Posterior vena cava (tissue), 2 donors: ENCODE data around the gene KCNJ15. TPM values are rescaled to one million over a fixed set of nuclear protein-coding genes. Genes with fewer than 3 reads are reported as not detected.
"Not testable (repeated sequence)": the region's sequence is repeated elsewhere in the genome, so short reads cannot be mapped to it uniquely, and the experiment has no call there.

Experiments used
- DNase-seq: peaks from one replicate; pipeline ENCODE4 v3.0.0-alpha.2; 2020; ENCODE audit warnings: low spot score
- intact Hi-C, 2 donors: fragments of 100-400 bp; cut with DNase I; formaldehyde crosslinking; loops; one replicate each; pipeline versions ENCODE4 v1.14.1 to v1.14.2; 2022 to 2023
- long read RNA-seq, 2 donors: library from polyadenylated mRNA; unstranded; transcript quantifications; one replicate each; pipeline ENCODE4 v2.0.0, GENCODE V29; 2020 to 2021
- total RNA-seq, 2 donors: library from RNA; stranded (reverse); fragmentation: NEBNext Ultra II Directional; extraction: Animal tissue kit (Norgen Biotek cat#: 25700); gene quantifications; one replicate each; pipeline ENCODE4 v1.2.1, GENCODE V29; 2021
- donor health status: DM: yes; HTN: yes; CAD: no.
- donor health status: DM: yes; HTN: yes; CAD: no.

The KCNJ15 gene
- 1 to 10 TPM; 2.3 to 3.4 TPM for total RNA-seq
- long read RNA-seq, donor 1: 0 reads
- long read RNA-seq, donor 2: 0 reads

- DNase-seq: no peak
- intact Hi-C loops: no loop called here
Measured at GRCh38 chr21:38256599-38257302, at the start of gene KCNJ15. KCNJ15 (plus strand) TSS chr21:38256991; CDS start chr21:38299262, 42,271 bp downstream.

DNA sequence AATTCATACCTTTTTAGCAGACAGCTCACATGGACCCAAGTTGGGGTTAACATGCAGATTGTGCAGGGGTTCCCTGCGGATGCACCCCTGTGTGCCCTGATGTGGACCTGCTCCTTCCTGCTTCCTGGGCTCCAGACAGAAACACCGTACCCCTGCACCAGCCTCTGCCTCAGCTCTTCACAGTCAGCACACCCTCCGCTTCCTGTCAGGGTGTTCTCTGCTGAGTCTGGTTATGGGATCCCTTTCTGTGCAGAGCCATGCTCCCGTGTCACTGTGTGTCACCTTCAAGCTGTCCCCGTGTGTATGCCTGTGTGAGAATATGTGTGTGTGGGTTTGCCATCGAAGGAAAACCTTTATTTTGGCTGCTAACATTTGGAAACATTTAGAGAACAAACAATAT lies 48.7 kb upstream of the KCNJ15 start:
- no peak for DNase-seq
- intact Hi-C loops: no loop called here

- DNase-seq: no peak
- intact Hi-C loops: no loop called here
Measured at GRCh38 chr21:38211321-38211720, 45.5 kb upstream of the KCNJ15 start.

- intact Hi-C loops: no loop called here
- DNase-seq: no peak
Measured at GRCh38 chr21:38212706-38213105, 44.1 kb upstream of the KCNJ15 start.

GRCh38 chr21:38219049-38219628 lies 37.7 kb upstream of the KCNJ15 start:
- no peak for DNase-seq
- intact Hi-C loops: loop anchor here (5.0 kb wide), 2 partner anchors 133 to 138 kb away; no protein-coding TSS in a partner anchor

DNA sequence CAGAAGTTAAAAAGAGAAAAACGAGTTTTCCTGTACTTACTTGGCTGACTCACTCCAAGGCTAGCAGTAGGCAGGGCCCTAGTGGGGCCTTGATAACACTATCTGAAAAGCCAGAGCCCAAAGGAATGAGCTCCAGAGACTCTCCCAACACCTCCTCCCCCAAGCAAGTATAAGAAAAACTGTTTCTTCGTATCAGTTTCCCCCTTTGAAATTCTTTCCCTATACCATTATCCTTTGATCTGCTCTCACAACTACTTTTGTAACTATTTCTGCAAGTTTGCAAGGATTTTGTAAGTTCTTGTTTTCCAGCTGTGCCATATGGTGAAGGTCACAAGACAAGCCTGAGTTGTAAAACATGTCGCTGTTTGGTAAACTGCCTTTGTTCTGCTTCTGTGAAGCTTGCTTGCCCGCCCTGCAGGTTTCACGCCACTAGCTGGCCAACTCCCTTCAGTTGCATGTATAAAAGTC lies 36.5 kb upstream of the KCNJ15 start:
- no peak for DNase-seq
- intact Hi-C loops: no loop called here

DNA sequence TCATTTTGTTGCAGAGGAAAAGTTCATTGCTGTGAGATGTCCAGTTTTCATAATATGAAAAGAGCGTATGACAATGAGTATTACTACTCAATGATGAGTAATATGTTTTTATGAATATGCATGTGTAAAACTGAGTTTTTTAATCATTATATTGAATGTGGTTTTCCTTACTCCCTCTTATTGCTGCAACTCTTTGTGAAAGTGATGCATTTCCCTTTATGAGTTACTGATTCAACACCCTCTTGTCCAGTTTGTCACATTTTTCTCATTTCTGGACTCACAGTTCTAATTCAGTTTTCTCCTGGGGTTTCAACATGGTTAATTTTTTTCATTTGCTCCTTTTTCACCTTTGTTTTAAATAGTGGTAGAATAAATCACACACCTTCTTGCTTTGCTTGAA lies 35.2 kb upstream of the KCNJ15 start:
- DNase-seq: no peak
- intact Hi-C loops: no loop called here

- intact Hi-C loops: no loop called here
Measured at GRCh38 chr21:38223893-38224540, 32.8 kb upstream of the KCNJ15 start.

DNA sequence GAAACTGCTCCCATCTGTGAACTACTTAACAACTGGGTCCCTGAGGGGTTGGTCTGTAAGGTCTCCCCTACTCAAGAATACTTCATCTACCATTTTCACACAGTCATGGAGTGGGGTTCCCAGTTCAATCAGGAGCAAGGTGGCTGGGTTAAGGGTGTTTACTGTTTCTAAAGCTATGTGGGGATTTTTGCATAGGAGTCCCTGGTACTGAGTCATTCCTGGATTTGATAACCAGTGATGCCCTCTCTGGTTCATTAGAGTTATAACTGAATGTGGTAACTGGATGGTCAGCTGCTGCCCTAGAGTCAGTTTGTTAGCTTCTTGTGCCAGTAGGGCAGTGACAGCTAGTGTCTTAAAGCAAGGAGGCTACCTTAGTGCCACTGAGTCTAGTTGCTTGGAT lies 29.4 kb upstream of the KCNJ15 start:
- no peak for DNase-seq
- intact Hi-C loops: no loop called here

More at GRCh38 chr21:38223893-38224540, 32.8 kb upstream of the KCNJ15 start:
- DNase-seq: no peak

DNA sequence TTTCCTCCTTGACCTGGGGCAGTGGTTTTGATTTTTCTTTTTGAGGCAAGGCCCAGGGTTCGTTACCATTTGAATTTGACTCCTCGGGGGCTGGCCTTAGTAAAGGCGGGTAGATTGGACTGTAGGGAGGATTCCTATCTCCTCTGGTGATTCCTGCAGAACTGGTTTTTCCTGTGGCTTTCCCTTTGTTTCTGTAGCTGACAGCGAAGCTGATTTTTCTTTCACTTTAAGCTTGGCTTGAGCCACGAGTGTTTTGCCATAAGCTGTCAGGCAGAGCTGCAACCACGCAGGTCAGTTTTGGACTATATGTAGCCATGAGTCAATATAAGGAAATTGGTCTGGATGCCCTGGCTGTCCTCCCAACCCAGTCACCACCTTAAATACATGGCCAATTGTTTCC lies 28.7 kb upstream of the KCNJ15 start:
- DNase-seq: no peak
- intact Hi-C loops: no loop called here

GRCh38 chr21:38228537-38228936 lies 28.3 kb upstream of the KCNJ15 start:
- DNase-seq: no peak
- intact Hi-C loops: no loop called here

- intact Hi-C loops: no loop called here
- DNase-seq: no peak
Measured at GRCh38 chr21:38229260-38229877, 27.4 kb upstream of the KCNJ15 start.

GRCh38 chr21:38234395-38235142 lies 22.2 kb upstream of the KCNJ15 start:
- intact Hi-C loops: no loop called here
- DNase-seq: no peak

GRCh38 chr21:38235251-38235650 lies 21.5 kb upstream of the KCNJ15 start:
- intact Hi-C loops: not testable (repeated sequence)

DNA sequence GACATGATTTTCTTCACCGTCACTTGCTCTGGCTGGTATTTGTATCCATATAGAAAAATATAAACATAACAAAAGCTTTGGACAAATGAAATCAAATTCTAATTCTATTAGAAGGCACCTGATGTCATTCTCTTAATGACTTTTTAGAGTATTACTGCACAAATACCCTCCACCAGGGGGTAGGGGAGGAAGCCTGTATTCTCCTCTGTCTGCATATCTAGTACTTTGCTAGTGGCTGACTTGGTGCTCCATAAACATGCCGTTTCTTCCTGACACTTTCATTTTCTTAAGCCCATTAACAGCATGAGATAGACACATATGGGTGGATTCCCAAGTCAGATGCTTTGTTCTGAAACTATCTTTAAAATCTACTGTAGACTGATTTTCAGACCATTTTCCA lies 20.6 kb upstream of the KCNJ15 start:
- intact Hi-C loops: no loop called here
- no peak for DNase-seq

More at GRCh38 chr21:38235251-38235650, 21.5 kb upstream of the KCNJ15 start:
- DNase-seq: not testable (repeated sequence)

DNA sequence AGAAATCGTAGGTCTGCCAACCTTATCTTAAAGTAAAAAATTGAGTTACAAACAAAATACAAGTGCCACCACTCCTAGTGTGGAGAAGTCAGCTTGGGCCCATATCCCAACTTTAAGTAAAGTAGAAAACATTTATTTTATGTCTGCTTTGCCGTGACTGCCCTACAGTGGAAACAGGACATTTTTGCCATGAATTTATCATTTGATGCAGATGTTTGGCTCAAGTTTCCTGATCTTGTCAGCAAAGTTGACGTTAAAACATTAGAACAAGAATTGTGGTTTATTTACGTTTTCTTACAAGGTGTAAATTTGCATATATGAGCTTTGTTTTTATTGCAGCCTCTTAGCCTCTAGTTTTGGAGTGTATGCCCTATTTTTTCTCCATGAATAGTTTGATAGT lies 17.1 kb upstream of the KCNJ15 start:
- no peak for DNase-seq
- intact Hi-C loops: no loop called here

- no peak for DNase-seq
- intact Hi-C loops: no loop called here
Measured at GRCh38 chr21:38240129-38240528, 16.7 kb upstream of the KCNJ15 start.

DNA sequence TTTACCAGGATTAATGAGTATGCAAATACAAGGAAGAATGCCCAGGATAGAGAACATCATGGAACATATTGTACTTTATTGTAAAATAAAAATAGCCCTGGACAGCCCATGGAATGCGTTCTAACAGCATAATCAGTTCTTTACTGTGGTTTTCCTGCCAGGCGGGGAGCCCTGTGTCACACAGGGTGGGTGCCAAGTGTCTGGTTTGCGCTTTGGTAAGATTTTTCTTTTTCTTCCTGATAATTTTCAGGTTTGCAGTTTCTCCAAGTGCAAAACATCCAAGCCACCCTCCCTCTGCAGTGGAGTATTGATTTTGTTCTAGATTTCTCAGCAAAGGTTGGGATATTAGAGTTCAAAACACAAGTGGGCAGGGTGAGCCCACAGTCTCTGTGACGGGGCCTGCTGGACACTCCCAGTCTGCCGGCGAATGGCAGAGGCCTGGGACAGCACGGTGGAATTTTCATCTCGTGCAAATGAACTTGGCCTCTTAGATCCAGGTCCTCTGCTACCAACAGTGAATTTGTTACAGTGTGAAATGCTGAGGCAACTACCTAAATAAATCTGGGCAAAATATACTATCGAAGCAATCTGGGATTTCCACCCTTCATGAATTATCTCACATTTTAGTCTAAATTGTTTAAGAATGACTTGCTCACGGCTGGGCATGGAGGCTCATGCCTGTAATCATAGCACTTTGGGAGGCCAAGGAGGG lies 15.6 kb upstream of the KCNJ15 start:
- intact Hi-C loops: no loop called here
- DNase-seq: peak; percentile 83

DNA sequence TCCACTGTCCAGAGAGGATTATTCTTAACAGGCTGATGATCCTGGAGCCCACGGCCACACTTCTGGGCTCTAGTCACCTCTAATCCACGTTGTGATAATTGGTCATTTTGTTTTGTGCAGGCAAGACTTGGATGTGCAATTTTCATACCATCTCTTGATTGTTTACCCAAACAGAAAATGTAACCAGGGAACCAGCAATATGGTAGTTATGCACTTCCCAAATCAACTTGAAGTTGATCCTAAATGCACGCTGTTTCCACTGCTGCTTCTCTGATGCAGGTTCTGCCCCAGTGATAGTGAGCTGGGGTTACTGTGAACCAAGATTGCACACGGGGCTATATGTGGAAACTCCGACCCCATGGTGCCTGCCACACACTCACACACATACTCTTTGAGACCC lies 14.7 kb upstream of the KCNJ15 start:
- intact Hi-C loops: no loop called here

More for the DNA sequence above, 14.7 kb upstream of the KCNJ15 start:
- no peak for DNase-seq
